Pancreas (tissue), 10 donors: Measurements from ENCODE around the gene PNPLA6. TPM values are rescaled to one million over a fixed set of nuclear protein-coding genes. Genes with fewer than 3 reads are reported as not detected.

Experiments used
- ATAC-seq, 4 donors: fragments of 200-7000 bp; cut with Tn5 transposase; one replicate each; pipeline versions ENCODE4 v1.8.0 to v1.9.1; 2020; ENCODE audit warnings: mild to moderate bottlenecking in 4 of 4, moderate library complexity in 4 of 4
- DNase-seq, 6 donors: peaks; one replicate each; pipeline ENCODE4 v3.0.0-alpha.2; 2020
- FAIRE-seq: peaks from 2 replicates; lab custom pipeline; 2012; peaks lifted over from hg19 to GRCh38; lab: Jason Lieb, UNC
- H3K27ac ChIP-seq, 4 donors: fragments of 200-600 bp; sonication (generic); 1 replicate in 3 of 4; 2 replicates in 1 of 4; pipeline versions ENCODE4 v1.5.0 to v1.8.0; 2020
- H3K27me3 ChIP-seq, 4 donors: fragments of 200-600 bp; one replicate each; pipeline ENCODE4 v1.8.0; 2021
- H3K36me3 ChIP-seq, 3 donors: fragments of 200-600 bp; sonication (generic) in 1 of 3; one replicate each; pipeline versions ENCODE4 v1.5.0 to v1.8.0; 2020 to 2021
- H3K4me1 ChIP-seq, 3 donors: fragments of 200-600 bp; one replicate each; pipeline ENCODE4 v1.8.0; 2021
- H3K4me3 ChIP-seq, 4 donors: fragments of 200-600 bp; sonication (generic) in 2 of 4; one replicate each; pipeline versions ENCODE4 v1.5.0 to v1.8.0; 2020 to 2021
- H3K9me3 ChIP-seq, 4 donors: fragments of 200-600 bp; one replicate each; pipeline ENCODE4 v1.8.0; 2021
- CTCF ChIP-seq, 4 donors: fragments of 200-600 bp; sonication (generic) in 3 of 4; IDR thresholded peaks; one replicate each; pipeline versions ENCODE4 v1.5.0 to v1.8.0; 2021; ENCODE audit warnings: antibody characterized with exemption in 4 of 4
- WGBS, 2 donors: extraction: QIAGEN DNeasy Blood & Tissue Kit; methylation state at CpG; one replicate each; pipeline ENCODE4 v1.1.7; 2013; 5-methylcytosine and 5-hydroxymethylcytosine counted together
- intact Hi-C, 3 donors: fragments of 100-400 bp; cut with DNase I; formaldehyde crosslinking; loops; one replicate each; pipeline versions ENCODE4 v1.11.1 to v1.14.2; 2022
- polyA plus RNA-seq, 2 donors: library from polyadenylated mRNA; stranded (reverse); fragments of 200-250 nt; gene quantifications; one replicate each; pipeline ENCODE4 v1.2.3, GENCODE V29; 2013
- total RNA-seq, 6 donors: library from RNA; stranded (reverse); fragmentation: NEBNext Ultra II Directional in 4 of 6; extraction: Animal tissue kit (Norgen Biotek cat#: 25700) in 4 of 6; gene quantifications; one replicate each; pipeline versions ENCODE4 v1.2.1 to v1.2.4, GENCODE V29; 2021 to 2023
- donor health status: healthy with polysubstance abuse.
- donor health status: DM: no; HTN: no; CAD: no; lungs with moderate emphysema.
- donor health status: DM: no; HTN: no; CAD: no.
- donor health status: control.
- donor health status: control.
- donor health status: Bipolar disorder and iron deficiency.
- donor health status: DM: yes; HTN: yes; CAD: no.
- donor health status: DM: no; HTN: no; CAD: no.
- donor health status: DM: no; HTN: no; CAD: no.
- donor health status: DM: yes; HTN: yes; CAD: no.

The PNPLA6 gene
- total and polyA plus RNA-seq, 8 donors, result 25.4 to 86.2 (median 34.1) TPM

GRCh38 chr19:7559102-7559501, 23.6 kb downstream of the PNPLA6 start:
- no peak for TF ChIP-seq CTCF (IDR thresholded peaks at IDR 0.05)
- no peak for ATAC-seq
- DNase-seq, result no peak
- Histone ChIP-seq H3K27me3 (no peaks in the 10 kb centered on the region), H3K4me3 (no peak overlapping the region), H3K9me3 (no peaks in the 10 kb centered on the region), H3K4me1 (no peaks in the 10 kb centered on the region), H3K36me3 (peaks cover 0 to 18% (median 13%) of the 10 kb centered on the region in 3 donors), H3K27ac (no peak overlapping the region)
- 55 to 94% methylated on average over 4 of the region's 4 CpGs for WGBS, 2 donors
- intact Hi-C loops, result no loop called here
- FAIRE-seq, result no peak

- no peak overlapping the region for H3K4me3 ChIP-seq
- FAIRE-seq (no peak), ATAC-seq (no peak), DNase-seq (no peak)
- 91 to 98% methylated on average over 2 of the region's 2 CpGs for WGBS, 2 donors
- H3K9me3 ChIP-seq, result no peaks in the 10 kb centered on the region
- no peak overlapping the region for H3K27ac ChIP-seq
- H3K4me1 ChIP-seq, result no peaks in the 10 kb centered on the region
- TF ChIP-seq CTCF (IDR thresholded peaks at IDR 0.05), result no peak
- no peaks in the 10 kb centered on the region for H3K27me3 ChIP-seq
- intact Hi-C loops, result loop anchor here in 2 of 3 donors (10.0 kb wide), 1 partner anchor 235 kb away; no protein-coding TSS in a partner anchor
- peaks cover 0 to 18% (median 7%) of the 10 kb centered on the region in 3 donors for H3K36me3 ChIP-seq
Observed at GRCh38 chr19:7560255-7560654, 24.7 kb downstream of the PNPLA6 start.

- Histone ChIP-seq H3K27me3 (no peaks in the 10 kb centered on the region), H3K4me1 (no peaks in the 10 kb centered on the region), H3K4me3 (no peak overlapping the region), H3K36me3 (peaks cover 0 to 17% (median 7%) of the 10 kb centered on the region in 3 donors), H3K9me3 (no peaks in the 10 kb centered on the region), H3K27ac (no peak overlapping the region)
- ATAC-seq, result peak in 1 of 4 donors; percentile 18
- no peak for TF ChIP-seq CTCF (IDR thresholded peaks at IDR 0.05)
- WGBS, 2 donors, result 85 to 88% methylated on average over 16 to 17 of the region's 17 CpGs
- intact Hi-C loops, result loop anchor here in 2 of 3 donors (10.0 kb wide), 1 partner anchor 233 kb away; no protein-coding TSS in a partner anchor
- FAIRE-seq, result no peak
- DNase-seq, result peak in 1 of 6 donors; percentile 54
Observed at GRCh38 chr19:7561325-7561724, 25.8 kb downstream of the PNPLA6 start.

GRCh38 chr19:7562646-7563393, 27.3 kb downstream of the PNPLA6 start:
- H3K4me1 ChIP-seq, result no peaks in the 10 kb centered on the region
- H3K36me3 ChIP-seq, result peaks cover 0 to 4% (median 0%) of the 10 kb centered on the region in 3 donors
- no peaks in the 10 kb centered on the region for H3K27me3 ChIP-seq
- TF ChIP-seq CTCF (IDR thresholded peaks at IDR 0.05), result no peak
- intact Hi-C loops, result loop anchor here in 2 of 3 donors (10.0 kb wide), 1 partner anchor 232 kb away; no protein-coding TSS in a partner anchor
- DNase-seq, result no peak
- no peak overlapping the region for H3K4me3 ChIP-seq
- H3K27ac ChIP-seq, result no peak overlapping the region
- WGBS, 2 donors, result 39 to 52% methylated on average over 15 to 16 of the region's 16 CpGs
- ATAC-seq, result peak in 3 of 4 donors; percentile 24 to 57 (median 53)
- H3K9me3 ChIP-seq, result no peaks in the 10 kb centered on the region
- FAIRE-seq, result no peak

GRCh38 chr19:7564866-7565265, 29.3 kb downstream of the PNPLA6 start:
- intact Hi-C loops, result loop anchor here (5.0 to 10.0 kb wide), 4 partner anchors 112 to 237 kb away; partner anchors contain the start of genes MCEMP1 (in 1 of the 3) and TRAPPC5 (in 1 of the 3)
- Histone ChIP-seq H3K27me3 (no peaks in the 10 kb centered on the region), H3K9me3 (no peaks in the 10 kb centered on the region), H3K27ac (no peak overlapping the region), H3K36me3 (no peaks in the 10 kb centered on the region), H3K4me1 (no peaks in the 10 kb centered on the region), H3K4me3 (no peak overlapping the region)
- DNase-seq (no peak), FAIRE-seq (no peak), ATAC-seq (no peak)
- TF ChIP-seq CTCF (IDR thresholded peaks at IDR 0.05), result no peak
- WGBS, 2 donors, result 68 to 84% methylated on average over 4 of the region's 4 CpGs
